Measurements from ENCODE around the gene ZRANB1. TPM values are rescaled to one million over a fixed set of nuclear protein-coding genes. Genes with fewer than 3 reads are reported as not detected.

Gene ZRANB1
- total RNA-seq, 1 donor from 2014 or later, result 28.9 TPM

DNA sequence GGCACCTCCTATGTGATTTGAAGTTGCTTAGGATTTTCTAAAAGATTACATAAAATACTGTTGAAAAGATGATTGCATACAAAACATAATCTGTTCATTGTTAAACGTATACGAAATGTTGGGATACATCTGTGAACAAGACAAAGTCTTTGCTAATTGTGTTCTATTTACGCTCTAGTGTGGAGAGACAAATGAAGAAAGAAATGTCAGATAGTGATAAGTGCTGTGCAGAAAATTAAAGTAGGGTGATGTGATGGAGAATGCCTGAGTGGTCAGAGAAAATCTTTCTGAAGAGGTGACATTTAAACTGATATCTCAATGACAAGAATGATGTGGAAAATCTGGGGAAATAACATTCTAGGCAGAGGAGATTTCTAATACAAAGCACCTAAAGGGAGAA, 13.4 kb upstream of the ZRANB1 start:
- no peak overlapping the region for H3K27ac Mint-ChIP-seq (ENCODE audit: unreplicated experiment)
- no peak for DNase-seq
- H3K4me3 Mint-ChIP-seq (ENCODE audit: unreplicated experiment), result no peak overlapping the region
- H3K36me3 Mint-ChIP-seq (ENCODE audit: unreplicated experiment), result peaks cover 5% of the 10 kb centered on the region
- H3K4me1 Mint-ChIP-seq (ENCODE audit: low read depth, unreplicated experiment), result peaks cover 12% of the 10 kb centered on the region
- TF ChIP-seq, protein P1, sequence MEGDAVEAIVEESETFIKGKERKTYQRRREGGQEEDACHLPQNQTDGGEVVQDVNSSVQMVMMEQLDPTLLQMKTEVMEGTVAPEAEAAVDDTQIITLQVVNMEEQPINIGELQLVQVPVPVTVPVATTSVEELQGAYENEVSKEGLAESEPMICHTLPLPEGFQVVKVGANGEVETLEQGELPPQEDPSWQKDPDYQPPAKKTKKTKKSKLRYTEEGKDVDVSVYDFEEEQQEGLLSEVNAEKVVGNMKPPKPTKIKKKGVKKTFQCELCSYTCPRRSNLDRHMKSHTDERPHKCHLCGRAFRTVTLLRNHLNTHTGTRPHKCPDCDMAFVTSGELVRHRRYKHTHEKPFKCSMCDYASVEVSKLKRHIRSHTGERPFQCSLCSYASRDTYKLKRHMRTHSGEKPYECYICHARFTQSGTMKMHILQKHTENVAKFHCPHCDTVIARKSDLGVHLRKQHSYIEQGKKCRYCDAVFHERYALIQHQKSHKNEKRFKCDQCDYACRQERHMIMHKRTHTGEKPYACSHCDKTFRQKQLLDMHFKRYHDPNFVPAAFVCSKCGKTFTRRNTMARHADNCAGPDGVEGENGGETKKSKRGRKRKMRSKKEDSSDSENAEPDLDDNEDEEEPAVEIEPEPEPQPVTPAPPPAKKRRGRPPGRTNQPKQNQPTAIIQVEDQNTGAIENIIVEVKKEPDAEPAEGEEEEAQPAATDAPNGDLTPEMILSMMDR (IDR thresholded peaks at IDR 0.05; ENCODE audit: partially characterized antibody, unreplicated experiment), result no peak
- H3K27me3 Mint-ChIP-seq (ENCODE audit: unreplicated experiment), result no peaks in the 10 kb centered on the region
- H3K9me3 Mint-ChIP-seq (ENCODE audit: unreplicated experiment), result peaks cover 2% of the 10 kb centered on the region

DNA sequence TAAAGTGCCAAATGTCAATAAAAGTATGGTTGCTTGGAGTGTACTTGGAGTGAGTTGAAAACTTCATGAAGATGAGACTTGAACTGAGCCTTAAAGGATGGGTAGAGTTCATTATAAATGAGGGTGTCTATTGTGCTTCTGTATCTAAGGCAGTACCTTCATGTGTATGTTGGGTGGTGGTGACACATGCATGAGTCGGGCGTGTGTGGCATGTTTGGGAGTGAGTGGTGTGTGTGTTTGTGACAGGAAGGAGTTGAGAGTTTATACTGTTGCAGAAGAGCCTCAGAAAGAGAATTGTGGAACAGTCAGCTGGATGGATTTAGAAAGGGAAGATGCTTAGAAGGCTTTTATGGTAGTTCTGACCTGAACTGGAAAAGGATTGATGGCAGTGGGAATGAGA, 6.0 kb upstream of the ZRANB1 start:
- Mint-ChIP-seq H3K27me3 (ENCODE audit: unreplicated experiment) (no peaks in the 10 kb centered on the region), H3K36me3 (ENCODE audit: unreplicated experiment) (peaks cover 5% of the 10 kb centered on the region), H3K4me1 (ENCODE audit: low read depth, unreplicated experiment) (no peaks in the 10 kb centered on the region), H3K27ac (ENCODE audit: unreplicated experiment) (no peak overlapping the region), H3K9me3 (ENCODE audit: unreplicated experiment) (peaks cover 2% of the 10 kb centered on the region), H3K4me3 (ENCODE audit: unreplicated experiment) (no peak overlapping the region)
- TF ChIP-seq, protein P1 (IDR thresholded peaks at IDR 0.05; ENCODE audit: partially characterized antibody, unreplicated experiment), result no peak
- DNase-seq, result no peak

DNA sequence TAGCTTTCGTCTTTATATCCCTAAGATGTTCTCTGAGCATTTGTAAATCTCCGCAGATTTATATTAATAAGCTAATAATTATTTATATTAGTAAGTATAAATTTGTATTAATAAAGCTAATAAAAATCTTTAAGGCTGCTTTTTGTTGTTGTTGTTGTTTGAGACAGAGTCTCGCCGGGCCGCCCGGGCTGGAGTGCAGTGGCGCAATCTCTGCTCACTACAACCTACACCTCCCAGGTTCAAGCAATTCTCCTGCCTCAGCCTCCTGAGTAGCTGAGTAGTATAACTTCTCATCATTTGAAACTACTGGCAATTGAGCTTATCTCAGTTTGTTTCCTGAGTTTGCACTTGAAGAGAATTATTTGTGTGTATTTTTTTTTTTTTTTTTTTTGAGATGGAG, 5.1 kb upstream of the ZRANB1 start:
- H3K4me3 Mint-ChIP-seq (ENCODE audit: unreplicated experiment), result no peak overlapping the region
- H3K36me3 Mint-ChIP-seq (ENCODE audit: unreplicated experiment), result peaks cover 3% of the 10 kb centered on the region
- no peaks in the 10 kb centered on the region for H3K4me1 Mint-ChIP-seq (ENCODE audit: low read depth, unreplicated experiment)
- no peak for DNase-seq
- peaks cover under 1% of the 10 kb centered on the region for H3K9me3 Mint-ChIP-seq (ENCODE audit: unreplicated experiment)
- TF ChIP-seq, protein P1 (IDR thresholded peaks at IDR 0.05; ENCODE audit: partially characterized antibody, unreplicated experiment), result no peak
- no peak overlapping the region for H3K27ac Mint-ChIP-seq (ENCODE audit: unreplicated experiment)
- H3K27me3 Mint-ChIP-seq (ENCODE audit: unreplicated experiment), result no peaks in the 10 kb centered on the region

DNA sequence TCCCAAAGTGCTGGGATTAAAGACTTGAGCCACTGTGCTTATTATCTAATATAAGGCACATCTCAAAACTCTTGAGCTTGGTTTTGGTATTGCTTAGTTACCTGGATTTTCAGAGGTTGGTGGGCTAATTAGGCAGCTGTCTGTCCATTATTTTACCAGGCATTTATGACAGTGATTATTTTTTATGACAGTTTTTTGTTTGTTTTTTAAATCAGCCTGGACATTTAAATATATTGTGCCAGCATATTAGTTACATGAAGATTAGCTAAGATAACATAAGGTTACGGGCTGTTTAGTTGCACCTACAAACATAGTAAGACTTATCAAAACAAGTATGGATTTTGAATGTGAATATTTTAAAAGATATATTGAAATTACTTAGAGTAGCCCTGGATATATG, 2.6 kb upstream of the ZRANB1 start:
- Mint-ChIP-seq H3K27ac (ENCODE audit: unreplicated experiment) (no peak overlapping the region), H3K27me3 (ENCODE audit: unreplicated experiment) (no peaks in the 10 kb centered on the region), H3K4me1 (ENCODE audit: low read depth, unreplicated experiment) (peaks cover 13% of the 10 kb centered on the region), H3K9me3 (ENCODE audit: unreplicated experiment) (no peaks in the 10 kb centered on the region), H3K36me3 (ENCODE audit: unreplicated experiment) (no peaks in the 10 kb centered on the region), H3K4me3 (ENCODE audit: unreplicated experiment) (no peak overlapping the region)
- TF ChIP-seq, protein P1 (IDR thresholded peaks at IDR 0.05; ENCODE audit: partially characterized antibody, unreplicated experiment), result no peak
- DNase-seq, result no peak

DNA sequence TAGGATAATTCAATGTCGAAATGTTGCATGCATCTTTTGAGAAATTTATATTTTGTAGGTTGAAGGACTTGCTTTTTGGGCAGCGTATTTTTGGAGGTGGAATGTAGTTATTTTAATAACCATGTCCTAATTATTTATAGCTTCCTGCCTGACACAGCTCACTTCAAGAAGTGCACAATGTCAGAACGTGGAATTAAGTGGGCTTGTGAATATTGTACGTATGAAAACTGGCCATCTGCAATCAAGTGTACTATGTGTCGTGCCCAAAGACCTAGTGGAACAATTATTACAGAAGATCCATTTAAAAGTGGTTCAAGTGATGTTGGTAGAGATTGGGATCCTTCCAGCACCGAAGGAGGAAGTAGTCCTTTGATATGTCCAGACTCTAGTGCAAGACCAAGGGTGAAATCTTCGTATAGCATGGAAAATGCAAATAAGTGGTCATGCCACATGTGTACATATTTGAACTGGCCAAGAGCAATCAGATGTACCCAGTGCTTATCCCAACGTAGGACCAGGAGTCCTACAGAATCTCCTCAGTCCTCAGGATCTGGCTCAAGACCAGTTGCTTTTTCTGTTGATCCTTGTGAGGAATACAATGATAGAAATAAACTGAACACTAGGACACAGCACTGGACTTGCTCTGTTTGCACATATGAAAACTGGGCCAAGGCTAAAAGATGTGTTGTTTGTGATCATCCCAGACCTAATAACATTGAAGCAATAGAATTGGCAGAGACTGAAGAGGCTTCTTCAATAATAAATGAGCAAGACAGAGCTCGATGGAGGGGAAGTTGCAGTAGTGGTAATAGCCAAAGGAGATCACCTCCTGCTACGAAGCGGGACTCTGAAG, 620 bp downstream of the ZRANB1 start:
- Mint-ChIP-seq H3K4me3 (ENCODE audit: unreplicated experiment) (no peak overlapping the region), H3K36me3 (ENCODE audit: unreplicated experiment) (no peaks in the 10 kb centered on the region), H3K27me3 (ENCODE audit: unreplicated experiment) (no peaks in the 10 kb centered on the region), H3K9me3 (ENCODE audit: unreplicated experiment) (peaks cover 1% of the 10 kb centered on the region), H3K27ac (ENCODE audit: unreplicated experiment) (no peak overlapping the region), H3K4me1 (ENCODE audit: low read depth, unreplicated experiment) (peaks cover 19% of the 10 kb centered on the region)
- no peak for DNase-seq
- TF ChIP-seq, protein P1 (IDR thresholded peaks at IDR 0.05; ENCODE audit: partially characterized antibody, unreplicated experiment), result no peak
